Measurements from ENCODE around the gene TNS4.

Gene TNS4

DNA sequence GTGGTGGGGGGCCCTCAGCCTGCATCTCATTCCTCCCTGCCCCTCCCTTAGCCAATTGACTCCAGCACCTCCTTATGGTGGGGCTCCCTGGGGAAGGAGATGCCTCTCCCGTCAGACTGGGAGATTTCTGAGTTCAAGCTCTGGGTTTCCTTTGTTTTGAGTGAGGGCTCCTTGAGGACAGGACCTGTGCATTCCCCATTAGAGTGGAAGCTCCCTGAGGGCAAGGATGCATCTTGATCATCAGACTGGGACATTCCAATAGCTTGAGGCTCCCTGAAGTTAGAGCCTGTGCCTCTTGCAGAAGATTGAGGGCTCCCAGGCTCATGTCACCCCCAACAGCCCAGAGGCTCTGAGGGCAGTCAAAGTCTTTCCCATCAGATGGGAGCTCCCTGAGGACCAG lies 23.6 kb downstream of the TNS4 start:
- TF ChIP-seq, protein P1, sequence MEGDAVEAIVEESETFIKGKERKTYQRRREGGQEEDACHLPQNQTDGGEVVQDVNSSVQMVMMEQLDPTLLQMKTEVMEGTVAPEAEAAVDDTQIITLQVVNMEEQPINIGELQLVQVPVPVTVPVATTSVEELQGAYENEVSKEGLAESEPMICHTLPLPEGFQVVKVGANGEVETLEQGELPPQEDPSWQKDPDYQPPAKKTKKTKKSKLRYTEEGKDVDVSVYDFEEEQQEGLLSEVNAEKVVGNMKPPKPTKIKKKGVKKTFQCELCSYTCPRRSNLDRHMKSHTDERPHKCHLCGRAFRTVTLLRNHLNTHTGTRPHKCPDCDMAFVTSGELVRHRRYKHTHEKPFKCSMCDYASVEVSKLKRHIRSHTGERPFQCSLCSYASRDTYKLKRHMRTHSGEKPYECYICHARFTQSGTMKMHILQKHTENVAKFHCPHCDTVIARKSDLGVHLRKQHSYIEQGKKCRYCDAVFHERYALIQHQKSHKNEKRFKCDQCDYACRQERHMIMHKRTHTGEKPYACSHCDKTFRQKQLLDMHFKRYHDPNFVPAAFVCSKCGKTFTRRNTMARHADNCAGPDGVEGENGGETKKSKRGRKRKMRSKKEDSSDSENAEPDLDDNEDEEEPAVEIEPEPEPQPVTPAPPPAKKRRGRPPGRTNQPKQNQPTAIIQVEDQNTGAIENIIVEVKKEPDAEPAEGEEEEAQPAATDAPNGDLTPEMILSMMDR (IDR thresholded peaks at IDR 0.05): no peak

DNA sequence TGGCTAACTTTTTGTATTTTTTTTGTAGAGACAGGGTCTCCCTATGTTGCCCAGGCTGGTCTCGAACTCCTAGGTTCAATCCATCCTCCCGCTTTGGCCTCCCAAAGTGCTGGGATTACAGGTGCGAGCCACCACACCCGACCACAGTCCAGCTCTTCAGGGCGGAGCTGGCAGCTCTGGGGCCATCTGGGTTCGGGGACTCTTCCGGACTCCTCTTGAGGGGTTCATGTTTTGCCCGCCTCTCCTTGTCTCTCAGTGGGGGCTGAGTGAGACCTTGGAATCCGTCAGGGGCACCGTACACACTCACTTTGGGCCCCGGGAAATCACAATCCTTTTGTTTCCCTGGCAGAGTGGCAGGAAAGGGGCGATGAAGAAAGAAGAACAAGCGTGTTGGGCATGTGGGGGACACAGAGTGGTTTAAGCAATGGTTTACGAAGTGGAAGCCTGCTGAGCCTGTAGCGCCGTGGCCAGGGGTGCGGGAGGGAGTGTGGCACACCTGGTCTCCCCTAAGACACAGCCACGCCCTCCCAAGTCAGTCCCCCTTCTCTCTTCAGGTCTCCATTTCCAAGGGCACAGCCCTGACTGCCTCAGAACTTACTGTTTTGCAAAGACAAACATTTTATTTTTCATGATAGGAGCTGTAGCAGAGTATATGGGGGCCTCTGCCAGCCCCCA lies 26.1 kb downstream of the TNS4 start:
- TF ChIP-seq, protein P1 (IDR thresholded peaks at IDR 0.05): no peak

DNA sequence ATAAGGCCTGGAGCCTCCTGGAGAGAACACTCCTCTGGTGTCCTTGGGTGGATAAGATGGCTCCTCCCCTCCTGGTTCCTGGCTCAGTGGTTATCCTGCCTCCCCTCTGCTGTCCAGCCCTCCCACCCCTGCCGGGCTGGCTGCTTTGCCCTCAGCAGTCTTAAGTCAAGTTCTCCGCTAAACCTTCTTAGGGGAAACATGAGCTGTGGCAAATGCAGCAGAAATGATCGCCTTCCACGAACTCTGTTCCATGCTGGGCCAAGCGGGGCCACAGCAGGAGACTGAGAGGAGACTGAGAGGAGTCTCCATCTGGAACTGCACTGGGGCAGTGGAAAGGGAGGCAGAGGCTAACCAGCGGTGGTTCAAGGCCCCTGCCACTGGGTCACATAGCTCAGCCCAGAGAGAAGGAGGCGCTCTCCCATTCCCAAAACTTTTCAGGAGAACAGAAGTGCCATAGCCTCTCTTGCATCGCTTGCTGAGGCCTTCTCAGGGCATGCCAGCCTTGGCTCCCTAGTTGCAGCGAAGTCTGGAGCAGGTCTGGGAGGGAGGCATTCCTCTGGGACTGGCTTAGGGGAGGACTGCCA lies 26.9 kb downstream of the TNS4 start:
- TF ChIP-seq, protein P1 (IDR thresholded peaks at IDR 0.05): no peak

DNA sequence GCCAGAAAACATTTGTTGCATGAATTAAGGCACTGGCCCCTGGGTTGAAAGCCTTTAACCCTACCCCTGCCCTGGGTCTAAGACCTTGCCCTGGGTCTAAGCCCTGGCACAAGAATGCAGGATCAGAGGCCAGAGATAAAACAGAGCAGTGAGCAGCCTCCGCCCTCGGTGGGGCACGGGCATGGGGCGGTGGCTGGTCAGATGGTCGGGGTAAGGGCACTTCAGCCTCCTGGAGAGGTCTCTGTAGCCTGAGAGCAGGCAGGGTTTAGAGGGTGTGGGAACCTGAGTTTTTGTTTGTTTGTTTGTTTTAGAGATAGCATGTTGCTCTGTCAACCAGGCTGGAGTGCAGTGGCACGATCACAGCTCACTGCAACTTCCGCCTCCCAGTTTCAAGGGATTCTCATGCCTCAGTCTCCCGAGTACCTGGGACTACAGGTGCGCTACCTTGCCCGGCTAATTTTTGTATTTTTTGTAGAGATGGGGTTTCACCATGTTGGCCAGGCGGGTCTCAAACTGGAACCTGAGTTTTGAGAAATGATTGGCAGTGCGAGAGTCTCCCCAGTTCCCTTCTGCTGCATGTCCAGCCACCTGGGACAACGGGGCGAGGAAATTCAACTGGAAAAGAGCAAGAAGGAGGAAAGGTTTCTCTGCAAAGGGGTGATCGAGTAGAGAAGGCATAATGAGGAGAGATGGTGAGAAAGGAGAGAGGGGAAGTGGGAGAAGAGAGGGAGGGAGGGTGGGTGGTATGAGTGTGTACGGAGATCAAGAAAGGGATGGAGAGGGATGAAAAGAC lies 27.7 kb downstream of the TNS4 start:
- TF ChIP-seq, protein P1 (IDR thresholded peaks at IDR 0.05): no peak

DNA sequence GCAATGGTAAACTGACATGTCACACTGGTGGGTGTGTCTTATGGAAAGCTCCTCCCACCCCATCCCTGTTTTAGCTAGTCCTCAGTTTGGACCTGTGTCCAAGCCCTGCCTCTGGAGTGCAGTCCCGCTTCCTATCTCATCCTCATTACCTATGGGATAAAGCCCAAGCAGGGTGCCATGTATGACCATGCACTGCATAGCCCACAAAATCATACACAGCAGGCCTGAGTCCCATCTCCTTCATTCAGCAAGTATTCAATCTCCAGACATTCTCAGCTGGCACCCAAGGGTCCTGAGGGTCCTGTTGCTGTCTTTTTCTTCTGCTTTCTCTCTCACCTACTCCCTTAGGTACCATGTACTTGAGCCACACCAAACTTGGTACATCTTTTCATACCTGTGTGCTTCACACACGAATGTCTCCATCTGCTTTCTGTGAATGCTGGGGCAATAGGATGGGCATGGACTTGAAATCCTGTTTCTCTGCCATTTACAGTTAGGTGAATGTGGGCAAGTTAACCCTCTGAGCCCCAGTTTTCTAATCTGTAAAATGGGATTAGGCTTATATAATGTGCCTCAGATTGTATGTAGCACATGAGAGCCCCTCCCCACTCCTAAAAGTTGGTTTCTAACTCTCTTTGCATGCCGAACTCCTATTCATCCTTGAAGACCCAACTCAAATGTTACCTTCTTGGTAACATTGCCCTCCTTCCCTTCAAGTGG lies 28.5 kb downstream of the TNS4 start:
- TF ChIP-seq, protein P1 (IDR thresholded peaks at IDR 0.05): no peak

DNA sequence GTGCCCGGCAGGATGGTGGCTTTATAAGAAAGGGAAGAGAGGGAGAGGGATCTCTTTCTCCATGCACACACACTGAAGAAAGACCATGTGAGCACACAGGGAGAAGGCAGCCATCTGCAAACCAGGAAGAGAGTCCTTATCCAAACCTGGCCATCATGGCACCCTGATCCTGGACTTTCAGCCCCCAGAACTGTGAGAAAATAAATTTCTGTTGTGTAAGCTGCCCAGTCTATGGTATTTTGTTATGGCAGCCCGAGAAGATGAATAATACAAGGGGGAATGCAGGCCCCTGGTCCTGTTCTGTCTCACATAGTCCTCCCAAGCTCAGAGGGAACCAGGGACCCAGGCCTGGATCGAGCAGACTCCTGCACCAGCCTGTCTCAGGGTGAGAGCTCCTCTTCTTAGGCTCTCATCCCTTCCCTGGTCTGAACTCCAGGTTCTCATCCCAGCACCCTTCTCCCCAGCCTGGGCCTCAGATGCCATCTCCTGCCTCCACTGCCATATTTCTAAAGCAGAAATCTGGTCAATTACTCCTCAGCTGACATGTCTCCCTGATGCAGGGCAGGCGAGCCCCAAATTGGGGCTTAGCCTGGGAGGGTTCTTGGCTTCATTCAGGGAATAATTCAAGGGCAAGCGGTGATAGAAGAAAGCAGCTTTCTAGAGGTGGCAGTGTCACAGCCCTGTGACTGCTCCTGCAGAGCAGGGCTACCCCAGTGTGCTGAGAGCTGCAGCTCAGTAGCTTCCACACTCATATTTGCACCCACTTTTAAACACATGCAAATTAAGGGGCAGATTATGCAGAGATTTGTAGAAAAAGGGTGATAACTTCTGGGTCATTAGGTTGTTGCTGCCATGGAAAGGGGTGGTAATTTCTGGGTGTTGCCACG lies 29.3 kb downstream of the TNS4 start:
- TF ChIP-seq, protein P1 (IDR thresholded peaks at IDR 0.05): no peak
